ENCODE data around the gene CASQ1.

Gene CASQ1

DNA sequence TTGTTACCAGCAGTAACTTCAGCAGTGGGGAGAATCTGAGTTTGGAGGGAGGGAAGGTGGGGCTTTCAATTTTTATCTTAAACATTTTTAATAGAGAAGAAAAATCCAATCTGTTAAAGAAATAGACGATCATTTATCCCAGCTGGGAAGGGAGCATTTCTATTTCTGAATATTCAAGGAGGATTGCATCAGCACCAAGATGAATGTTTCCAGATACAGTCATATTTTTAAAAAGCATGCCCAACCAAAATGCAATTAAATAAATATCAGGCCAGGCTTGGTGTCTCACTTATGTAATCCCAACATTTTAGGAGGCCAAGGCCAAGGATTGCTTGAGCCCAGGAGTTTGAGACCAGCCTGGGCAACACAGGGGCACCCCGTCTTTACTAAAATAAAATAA, 40.7 kb upstream of the CASQ1 start:
- TF ChIP-seq, protein P1, sequence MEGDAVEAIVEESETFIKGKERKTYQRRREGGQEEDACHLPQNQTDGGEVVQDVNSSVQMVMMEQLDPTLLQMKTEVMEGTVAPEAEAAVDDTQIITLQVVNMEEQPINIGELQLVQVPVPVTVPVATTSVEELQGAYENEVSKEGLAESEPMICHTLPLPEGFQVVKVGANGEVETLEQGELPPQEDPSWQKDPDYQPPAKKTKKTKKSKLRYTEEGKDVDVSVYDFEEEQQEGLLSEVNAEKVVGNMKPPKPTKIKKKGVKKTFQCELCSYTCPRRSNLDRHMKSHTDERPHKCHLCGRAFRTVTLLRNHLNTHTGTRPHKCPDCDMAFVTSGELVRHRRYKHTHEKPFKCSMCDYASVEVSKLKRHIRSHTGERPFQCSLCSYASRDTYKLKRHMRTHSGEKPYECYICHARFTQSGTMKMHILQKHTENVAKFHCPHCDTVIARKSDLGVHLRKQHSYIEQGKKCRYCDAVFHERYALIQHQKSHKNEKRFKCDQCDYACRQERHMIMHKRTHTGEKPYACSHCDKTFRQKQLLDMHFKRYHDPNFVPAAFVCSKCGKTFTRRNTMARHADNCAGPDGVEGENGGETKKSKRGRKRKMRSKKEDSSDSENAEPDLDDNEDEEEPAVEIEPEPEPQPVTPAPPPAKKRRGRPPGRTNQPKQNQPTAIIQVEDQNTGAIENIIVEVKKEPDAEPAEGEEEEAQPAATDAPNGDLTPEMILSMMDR (IDR thresholded peaks at IDR 0.05; ENCODE audit: low read depth, low read length): no peak
- peak; percentile 50 for DNase-seq (ENCODE audit: extremely low read depth, low read depth)

DNA sequence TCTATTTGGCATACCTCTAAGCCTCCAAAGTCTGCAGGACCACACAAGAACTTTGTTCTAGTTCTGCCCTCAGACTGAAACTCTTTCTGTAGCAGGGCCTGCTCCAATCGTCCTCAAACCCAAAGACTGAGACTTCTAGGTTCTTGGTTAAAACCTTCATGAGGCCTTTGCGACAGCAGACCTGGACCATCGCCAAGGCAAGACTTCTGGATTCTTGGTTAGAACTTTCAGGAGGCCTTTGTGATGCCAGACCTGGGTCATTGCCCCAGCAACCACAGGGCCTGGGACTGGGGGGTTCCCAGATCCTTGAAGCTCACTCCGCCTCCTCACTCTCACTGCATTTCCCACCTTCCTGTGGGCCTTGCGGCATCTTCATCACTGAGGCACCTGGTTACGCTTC, 39.1 kb upstream of the CASQ1 start, which contains the start of gene ATP1A4:
TSS of gene ATP1A4 (plus strand) at position 301 of the 400 bp plus-strand sequence. CDS start 438 bp downstream, outside the sequence.
- TF ChIP-seq, protein P1 (IDR thresholded peaks at IDR 0.05; ENCODE audit: low read depth, low read length): no peak
- DNase-seq (ENCODE audit: extremely low read depth, low read depth): no peak

DNA sequence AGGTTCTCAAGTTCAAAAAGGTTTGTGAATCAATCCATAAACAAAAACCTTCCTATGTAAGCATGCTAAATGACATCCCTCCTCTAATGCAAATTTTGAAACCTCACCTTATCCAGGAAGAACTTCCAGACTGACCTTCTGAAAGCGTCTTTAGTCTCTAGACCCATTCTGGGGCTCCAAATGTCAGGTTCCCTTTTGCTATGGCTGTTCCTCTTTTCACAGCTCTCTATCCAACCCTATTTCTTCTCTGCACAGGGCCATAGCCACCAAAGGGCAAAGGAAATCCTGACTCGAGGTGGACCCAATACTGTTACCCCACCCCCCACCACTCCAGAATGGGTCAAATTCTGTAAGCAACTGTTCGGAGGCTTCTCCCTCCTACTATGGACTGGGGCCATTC, 35.6 kb upstream of the CASQ1 start:
- DNase-seq (ENCODE audit: extremely low read depth, low read depth): no peak
- TF ChIP-seq, protein P1 (IDR thresholded peaks at IDR 0.05; ENCODE audit: low read depth, low read length): no peak

DNA sequence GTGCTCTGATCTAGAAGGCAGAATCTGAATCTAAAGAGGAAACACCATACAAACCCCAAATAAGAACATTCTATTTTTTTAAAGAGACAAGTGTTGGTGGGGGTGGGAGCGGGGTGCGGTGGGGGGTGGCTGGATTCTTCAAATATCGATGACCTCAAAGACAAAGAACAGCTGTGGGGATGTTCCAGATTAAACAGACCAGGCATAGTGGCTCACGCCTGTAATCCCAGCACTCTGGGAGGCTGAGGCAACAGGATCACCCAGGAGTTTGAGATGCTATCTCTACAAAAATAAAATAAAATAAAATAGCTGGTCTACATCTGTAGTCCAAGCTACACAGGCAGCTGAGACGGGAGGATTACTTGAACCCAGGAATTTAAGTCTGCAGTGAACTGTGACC, 34.0 kb upstream of the CASQ1 start:
- TF ChIP-seq, protein P1 (IDR thresholded peaks at IDR 0.05; ENCODE audit: low read depth, low read length): no peak
- no peak for DNase-seq (ENCODE audit: extremely low read depth, low read depth)

- TF ChIP-seq, protein P1 (IDR thresholded peaks at IDR 0.05; ENCODE audit: low read depth, low read length): no peak
- DNase-seq (ENCODE audit: extremely low read depth, low read depth): no peak
These were observed 33.2 kb upstream of the CASQ1 start for GRCh38 chr1:160157174-160157573.

DNA sequence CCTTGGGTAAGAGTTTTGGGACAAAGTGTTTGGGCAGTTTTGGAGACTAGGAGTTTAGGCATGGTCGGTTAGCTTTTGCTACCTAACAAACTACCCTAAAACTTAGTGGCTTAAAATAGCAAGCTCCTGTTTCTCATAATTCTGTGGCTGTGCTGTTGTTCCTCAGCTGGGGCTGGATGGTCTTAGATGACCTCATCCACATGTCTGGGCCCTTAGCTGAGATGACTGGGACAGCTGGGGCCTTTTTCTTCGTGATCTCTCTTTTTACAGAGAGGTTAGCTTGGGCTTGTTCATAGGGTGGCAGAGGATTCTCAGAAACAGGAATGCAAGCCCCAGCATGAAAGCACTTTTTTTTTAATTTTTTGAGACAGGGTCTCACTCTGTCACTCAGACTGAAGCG, 32.3 kb upstream of the CASQ1 start:
- TF ChIP-seq, protein P1 (IDR thresholded peaks at IDR 0.05; ENCODE audit: low read depth, low read length): no peak
- DNase-seq (ENCODE audit: extremely low read depth, low read depth): no peak

GRCh38 chr1:160158534-160158933, 31.8 kb upstream of the CASQ1 start:
- TF ChIP-seq, protein P1 (IDR thresholded peaks at IDR 0.05; ENCODE audit: low read depth, low read length): no peak
- DNase-seq (ENCODE audit: extremely low read depth, low read depth): no peak
